ENCODE measurements around the gene PTPRM.

- TF ChIP-seq EZH2 (IDR thresholded peaks at IDR 0.05; ENCODE audit: borderline replicate concordance, low read depth, low read length, poor library complexity, severe bottlenecking) (no peak), CTCF (conservative IDR thresholded peaks at IDR 0.05; ENCODE audit: low read depth, low read length) (no peak)
Observed at GRCh38 chr18:8019600-8019999, 452.5 kb downstream of the PTPRM start.
